ENCODE data around the gene KDM7A.

GRCh38 chr7:140197218-140197890 is 20.6 kb upstream of the KDM7A start:
- TF ChIP-seq POLR2A (IDR thresholded peaks at IDR 0.05) (no peak), CTCF (IDR thresholded peaks at IDR 0.05) (no peak)
